C4-2B (cell line): ENCODE results near the gene EGR4.

ENCODE experiments used
- ZFX ChIP-seq: fragments of 450-650 bp; IDR thresholded peaks from 2 replicates; pipeline ENCODE4 v1.6.1; 2017
- TF ChIP-seq, protein P1 (sequence below): fragments of 450-650 bp; conservative IDR thresholded peaks from 2 replicates; pipeline ENCODE4 v1.5.1; 2017; ENCODE audit warnings: mild to moderate bottlenecking

GRCh38 chr2:73337828-73338227, 44.5 kb upstream of the EGR4 start:
- TF ChIP-seq, protein P1, sequence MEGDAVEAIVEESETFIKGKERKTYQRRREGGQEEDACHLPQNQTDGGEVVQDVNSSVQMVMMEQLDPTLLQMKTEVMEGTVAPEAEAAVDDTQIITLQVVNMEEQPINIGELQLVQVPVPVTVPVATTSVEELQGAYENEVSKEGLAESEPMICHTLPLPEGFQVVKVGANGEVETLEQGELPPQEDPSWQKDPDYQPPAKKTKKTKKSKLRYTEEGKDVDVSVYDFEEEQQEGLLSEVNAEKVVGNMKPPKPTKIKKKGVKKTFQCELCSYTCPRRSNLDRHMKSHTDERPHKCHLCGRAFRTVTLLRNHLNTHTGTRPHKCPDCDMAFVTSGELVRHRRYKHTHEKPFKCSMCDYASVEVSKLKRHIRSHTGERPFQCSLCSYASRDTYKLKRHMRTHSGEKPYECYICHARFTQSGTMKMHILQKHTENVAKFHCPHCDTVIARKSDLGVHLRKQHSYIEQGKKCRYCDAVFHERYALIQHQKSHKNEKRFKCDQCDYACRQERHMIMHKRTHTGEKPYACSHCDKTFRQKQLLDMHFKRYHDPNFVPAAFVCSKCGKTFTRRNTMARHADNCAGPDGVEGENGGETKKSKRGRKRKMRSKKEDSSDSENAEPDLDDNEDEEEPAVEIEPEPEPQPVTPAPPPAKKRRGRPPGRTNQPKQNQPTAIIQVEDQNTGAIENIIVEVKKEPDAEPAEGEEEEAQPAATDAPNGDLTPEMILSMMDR, result no peak
- TF ChIP-seq ZFX, result no peak
